GM10266 (cell line): ENCODE data around the gene INTS1.

Experiments
- DNase-seq: peaks from one replicate; pipeline ENCODE4 v3.0.0; 2012; ENCODE audit errors: extremely low spot score
- CTCF ChIP-seq: IDR thresholded peaks from 2 replicates; pipeline ENCODE4 v1.5.1; 2012; ENCODE audit warnings: mild to moderate bottlenecking, low read depth; ENCODE audit not compliant: control insufficient read depth, insufficient read depth; ENCODE audit errors: missing control alignments

The INTS1 gene

GRCh38 chr7:1423264-1423811 lies 80.9 kb downstream of the INTS1 start:
- DNase-seq: no peak
- no peak for TF ChIP-seq CTCF

- TF ChIP-seq CTCF: no peak
- no peak for DNase-seq
Observed at GRCh38 chr7:1422512-1423263, 81.5 kb downstream of the INTS1 start.

- no peak for DNase-seq
- no peak for TF ChIP-seq CTCF
Observed at GRCh38 chr7:1421946-1422345, 82.2 kb downstream of the INTS1 start.

- no peak for TF ChIP-seq CTCF
- no peak for DNase-seq
Observed at GRCh38 chr7:1421020-1421790, 83.0 kb downstream of the INTS1 start.
